ENCODE measurements around the gene EHMT1.
"Not testable (repeated sequence)": the region's sequence is repeated elsewhere in the genome, so short reads cannot be mapped to it uniquely, and the experiment has no call there.

The EHMT1 gene

DNA sequence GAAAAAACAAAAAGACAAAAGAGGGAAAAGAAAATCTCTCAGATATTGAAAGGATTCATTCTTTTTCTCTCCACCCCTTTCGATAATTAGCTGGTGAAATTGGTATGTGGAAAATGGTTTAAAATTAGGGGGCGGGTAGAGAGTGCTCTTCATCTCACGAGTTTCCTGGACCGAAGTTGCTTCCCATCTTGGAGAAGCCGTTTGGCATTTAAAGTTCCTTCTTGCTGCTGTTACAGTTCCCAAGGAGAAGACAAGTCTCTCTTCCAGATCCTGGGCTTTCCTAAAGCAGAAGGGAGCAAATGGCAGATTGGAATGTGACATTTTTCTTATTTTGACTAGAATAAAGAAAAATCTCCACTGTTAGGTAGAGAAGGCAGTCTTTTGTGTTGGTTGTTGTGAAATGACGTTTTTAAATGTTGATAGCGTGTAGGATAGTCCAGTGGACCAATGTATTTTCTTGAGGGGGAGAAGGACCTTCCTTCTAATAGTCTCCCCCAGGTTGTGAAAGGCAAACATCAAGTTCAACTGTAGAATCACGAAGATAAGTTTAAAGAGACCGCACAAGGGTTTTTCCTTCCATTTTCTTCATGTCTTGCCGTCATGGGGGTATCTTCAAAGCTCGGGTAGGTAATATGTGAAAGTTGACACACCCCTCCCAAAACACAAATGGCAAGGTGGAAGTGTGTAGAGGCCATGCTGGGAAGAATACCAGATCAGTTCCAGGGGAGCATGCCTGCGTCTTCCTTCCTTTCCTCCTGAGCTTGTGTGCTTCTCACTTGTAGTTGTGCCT is 77.5 kb downstream of the EHMT1 start:
- no peak for DNase-seq

DNA sequence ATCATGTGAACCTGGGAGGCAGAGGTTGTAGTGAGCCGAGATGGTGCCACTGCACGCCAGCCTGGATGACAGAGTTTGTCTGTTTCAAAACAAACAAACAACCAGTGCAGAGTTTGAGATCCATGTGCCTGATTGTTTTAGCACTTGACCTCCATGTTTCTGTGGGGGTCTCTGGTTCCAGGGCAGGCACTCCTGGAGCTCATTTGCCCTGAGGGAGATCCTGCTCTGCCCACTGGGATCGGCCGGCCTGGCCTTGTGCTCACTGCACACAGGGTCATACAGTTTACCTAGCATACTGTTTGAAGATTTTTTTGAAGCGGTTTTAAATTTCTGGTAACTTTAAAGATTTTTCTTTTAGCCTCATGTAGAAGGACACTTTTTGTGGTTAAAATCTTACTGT is 78.4 kb downstream of the EHMT1 start:
- DNase-seq: no peak

DNA sequence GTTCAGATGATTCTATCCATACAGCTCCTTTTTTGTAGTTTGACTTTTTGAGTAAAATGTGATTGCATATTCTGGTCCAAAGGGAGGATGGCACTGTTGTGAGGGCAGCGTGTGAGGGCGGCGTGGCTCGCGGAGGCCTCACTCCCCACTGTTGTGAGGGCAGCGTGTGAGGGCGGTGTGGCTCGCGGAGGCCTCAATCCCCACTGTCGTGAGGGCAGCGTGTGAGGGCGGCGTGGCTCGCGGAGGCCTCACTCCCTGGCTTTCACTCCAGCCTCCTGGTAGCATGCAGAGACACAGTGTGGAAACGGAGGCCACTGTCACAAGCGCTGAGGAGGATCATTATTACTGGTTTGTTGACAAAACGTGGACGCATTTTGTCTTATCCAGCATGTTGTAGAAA is 79.0 kb downstream of the EHMT1 start:
- DNase-seq: no peak

DNA sequence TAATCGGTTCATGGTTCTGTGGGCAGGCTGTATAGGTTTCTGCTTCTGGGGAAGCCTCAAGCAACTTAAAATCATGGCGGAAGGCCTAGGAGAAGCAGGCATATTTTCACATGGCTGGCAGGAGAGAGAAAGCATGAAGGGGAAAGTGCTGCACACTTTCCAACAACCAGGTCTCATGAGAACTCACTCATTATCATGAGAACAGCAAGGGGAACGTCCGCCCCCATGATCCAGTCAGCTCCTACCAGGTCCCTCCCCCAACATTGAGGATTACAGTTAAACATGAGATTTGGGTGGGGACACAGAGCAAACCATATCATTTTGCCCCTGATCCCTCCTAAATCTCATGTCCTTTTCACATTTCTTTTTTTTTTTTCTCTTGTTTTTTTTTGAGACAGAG is 82.1 kb downstream of the EHMT1 start:
- no peak for DNase-seq

DNA sequence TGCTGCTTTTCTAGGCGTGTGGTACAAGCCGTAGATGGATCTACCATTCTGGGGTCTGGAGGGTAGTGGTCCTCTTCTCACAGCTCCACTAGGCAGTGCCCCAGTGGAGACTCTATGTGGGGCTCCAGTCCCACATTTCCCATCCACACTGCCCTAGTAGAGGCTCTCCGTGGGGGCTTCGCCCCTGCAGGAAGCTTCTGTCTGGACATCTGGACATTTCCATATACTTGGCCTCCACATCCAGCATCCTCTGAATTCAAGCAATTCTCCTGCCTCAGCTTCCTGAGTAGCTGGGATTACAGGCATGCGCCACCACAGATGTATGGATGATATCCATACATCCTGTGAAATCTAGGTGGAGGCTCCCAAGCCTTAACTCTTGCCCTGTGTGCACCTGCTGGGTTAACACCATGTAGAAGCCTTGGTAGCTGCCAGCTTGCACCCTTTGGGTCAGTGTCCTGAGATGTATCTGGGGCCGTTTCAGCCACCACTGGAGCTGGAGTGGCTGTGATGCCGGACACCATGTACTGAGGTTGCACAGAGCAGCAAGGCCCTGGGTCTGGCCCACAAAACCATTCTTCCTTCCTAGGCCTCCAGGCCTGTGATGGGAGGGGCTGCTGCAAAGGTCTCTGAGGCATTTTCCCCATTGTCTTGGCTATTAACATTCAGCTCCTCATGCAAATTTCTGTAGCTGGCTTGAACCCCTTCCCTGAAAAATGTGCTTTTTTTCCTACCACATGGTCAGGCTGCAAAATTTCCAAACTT is 84.0 kb downstream of the EHMT1 start:
- DNase-seq: no peak

DNA sequence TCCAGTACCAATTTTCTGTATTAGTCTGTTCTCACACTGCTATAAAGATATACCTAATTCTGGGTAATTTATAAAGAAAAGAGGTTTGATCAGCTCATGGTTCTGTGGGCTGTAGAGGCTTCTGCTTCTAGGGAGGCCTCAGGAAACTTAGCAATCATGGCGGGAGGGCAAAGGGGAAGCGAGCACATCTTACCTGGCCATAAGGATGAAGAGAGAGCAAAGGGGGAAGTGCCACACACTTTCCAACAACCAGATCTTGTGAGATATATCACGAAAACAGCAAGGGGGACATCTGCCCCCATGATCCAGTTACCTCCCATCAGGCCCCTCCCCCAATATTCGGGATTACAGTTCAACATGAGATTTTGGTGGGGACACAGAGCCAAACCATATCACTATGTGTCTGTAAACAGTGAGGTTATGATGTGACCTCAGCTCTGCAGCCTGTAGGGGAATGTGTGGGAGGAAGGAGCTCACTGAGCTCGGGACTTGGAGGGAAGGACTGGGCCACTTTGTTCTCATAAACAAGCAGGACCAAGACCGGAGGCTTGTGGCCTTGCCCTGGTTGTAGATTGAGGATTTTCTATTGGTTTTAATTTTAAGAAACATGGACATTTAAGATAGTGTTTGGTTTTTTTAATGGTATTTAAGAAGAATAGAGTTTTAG is 85.2 kb downstream of the EHMT1 start:
- no peak for DNase-seq

DNA sequence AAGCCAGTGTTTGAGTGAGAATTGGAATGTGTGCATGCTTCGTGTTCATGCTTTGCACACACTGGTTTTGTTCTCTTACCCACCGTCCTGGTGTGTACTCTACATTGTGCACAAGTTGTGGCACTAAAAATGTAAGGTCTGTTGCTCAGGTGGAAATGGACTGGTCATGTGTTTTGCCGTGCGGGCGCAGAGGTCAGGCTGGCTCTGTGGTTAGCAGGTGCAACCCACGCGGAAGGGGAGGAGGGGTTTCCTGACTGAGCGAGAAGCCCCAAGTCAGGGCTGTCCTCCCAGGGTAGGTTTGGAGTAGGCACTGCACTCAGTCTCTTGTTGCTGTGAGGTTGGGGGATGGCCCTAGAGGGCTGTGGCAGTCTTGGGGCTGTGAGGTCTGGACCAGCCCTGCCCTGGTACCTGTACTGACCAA is 86.6 kb downstream of the EHMT1 start:
- no peak for DNase-seq

DNA sequence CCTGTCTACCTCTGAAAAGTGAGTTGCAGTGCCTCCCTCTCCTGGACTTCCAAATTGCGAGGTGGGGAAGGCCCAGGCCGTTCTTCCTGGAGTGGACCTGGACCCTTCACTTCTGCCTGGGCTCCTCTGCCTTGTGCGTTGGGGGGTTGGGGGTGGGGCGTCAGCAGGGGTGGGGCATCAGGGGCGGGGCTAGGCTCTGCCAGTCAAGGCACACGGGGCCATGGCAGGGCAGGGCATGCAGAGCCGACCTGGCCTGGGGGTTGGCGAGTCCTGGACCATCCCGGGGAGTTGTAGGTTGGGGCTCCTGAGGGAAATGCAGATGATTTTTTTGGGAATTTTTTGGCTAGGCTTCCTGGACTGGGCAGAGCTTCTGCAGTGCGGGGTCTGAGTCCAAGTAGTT is 87.1 kb downstream of the EHMT1 start:
- no peak for DNase-seq

DNA sequence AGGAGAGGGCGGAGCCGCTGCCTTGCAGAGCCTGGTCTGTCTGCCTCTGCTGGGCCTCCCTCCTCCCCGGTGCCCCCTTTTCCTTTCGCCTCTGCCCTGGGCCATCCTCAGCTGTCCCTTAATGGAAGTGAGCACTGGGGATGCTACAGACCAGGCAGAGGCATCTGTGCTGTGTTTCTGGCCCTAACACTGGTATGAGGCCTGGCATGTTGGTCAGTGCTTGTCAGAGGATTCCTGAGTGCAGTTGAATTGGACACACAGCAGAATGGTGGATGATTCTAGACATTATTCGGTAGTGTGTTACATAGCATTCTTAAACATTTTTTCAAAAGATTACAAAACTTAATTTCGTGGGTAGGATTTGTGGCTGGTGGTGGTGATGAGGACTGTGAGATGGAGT is 88.6 kb downstream of the EHMT1 start:
- DNase-seq: no peak

DNA sequence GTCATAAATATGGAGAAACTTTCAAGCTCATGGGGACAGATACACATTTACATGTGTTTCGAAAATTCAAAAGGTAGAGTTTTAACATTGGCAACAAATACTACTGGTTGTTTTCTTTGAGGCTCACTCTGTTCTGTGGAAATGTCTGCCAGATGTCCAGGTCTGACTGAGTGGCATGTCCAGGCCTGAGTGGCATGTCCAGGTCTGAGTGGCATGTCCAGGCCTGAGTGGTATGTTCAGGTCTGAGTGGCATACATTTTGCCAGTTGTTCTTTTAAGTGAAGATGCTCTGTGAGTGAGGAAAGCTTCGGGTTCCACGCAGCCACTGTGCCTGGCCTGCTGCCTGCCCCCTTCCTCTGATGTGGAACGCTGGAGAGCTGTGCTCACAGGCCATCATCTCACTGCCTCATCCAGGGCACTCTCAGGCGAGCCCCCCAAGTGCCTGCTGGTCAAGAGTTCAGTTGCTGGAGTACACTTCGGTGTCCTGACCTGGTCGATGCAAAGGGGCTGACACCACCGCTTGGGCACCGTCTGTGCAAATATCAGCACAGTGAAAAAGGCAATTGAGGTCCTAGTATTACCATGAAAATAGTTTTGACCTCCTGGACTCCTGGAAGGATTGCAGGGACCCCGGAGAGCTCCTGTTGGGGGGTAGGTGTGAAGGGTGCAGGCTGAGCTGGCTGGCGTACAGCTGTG is 89.9 kb downstream of the EHMT1 start:
- no peak for DNase-seq

DNA sequence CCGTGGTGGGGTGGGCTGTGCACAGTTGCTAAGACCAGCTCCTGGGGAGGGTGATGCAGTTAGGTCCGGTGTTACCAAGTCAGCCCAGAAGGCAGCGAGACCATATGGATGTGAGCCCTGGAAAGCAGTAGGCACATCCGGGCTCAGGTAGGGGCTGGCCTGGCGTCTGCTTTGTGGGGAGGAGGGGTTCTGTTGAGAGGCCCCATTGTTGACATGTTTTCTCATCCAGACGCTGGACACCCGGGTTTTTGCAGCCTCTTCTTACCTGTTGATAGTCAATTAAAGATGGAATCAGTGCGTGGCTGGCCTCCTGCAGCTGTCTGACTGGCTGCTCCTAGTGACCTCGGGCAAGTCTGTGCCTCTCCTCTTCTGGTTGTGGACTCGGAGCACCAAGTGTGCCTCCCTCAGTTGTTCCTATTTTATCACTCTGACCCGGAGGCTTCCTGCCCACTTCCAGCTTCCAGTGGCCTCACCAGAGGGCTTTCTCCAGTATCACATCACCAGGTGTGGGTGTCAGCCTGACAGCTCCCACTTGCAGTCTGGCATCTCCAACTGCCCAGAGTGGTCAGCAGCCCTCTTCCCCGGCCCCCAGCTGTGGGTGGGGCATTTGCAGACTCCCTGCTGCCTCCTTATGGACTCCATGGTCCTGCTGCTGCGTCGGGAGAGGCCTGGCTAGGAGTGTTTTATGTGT is 90.8 kb downstream of the EHMT1 start:
- no peak for DNase-seq

DNA sequence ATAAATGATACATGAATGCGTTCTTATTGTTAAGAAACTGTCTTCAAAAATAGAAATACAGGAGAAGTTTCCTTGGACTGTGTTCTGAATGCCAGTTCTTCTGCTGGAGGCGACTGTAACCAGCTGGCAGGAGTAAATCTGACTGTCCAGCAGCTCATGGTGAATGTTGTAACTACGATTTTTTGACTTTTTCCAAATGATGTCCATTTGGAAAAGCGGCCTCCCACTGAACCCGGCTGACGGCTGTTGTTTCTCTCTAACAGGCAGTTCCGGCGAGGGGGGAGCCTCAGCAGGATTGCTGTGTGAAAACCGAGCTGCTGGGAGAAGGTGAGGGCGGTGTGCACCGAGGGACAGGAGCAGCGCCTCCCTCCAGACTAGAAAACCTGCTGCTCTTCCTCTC is 91.9 kb downstream of the EHMT1 start:
- no peak for DNase-seq

DNA sequence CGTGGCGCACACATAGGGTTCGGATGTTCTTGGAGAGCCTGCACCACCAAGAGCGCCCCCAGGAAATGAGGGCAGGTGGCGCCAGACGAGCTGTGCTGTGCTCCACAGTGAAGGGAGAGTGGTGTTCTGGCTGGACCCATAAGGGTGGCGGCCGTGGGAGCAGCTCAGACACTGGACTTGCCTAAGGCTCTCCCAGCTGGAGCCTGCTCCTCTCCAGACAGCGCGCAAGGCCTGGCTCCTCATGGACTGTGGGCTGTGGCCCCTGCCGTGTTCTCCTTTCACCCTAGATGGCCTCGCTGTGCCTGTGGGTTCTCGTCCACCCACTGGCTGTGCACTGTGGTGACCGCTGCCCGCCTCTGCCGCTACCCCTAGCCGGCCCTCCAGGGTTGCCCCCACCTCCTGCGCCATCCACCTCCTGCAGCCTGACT is 92.9 kb downstream of the EHMT1 start:
- no peak for DNase-seq

DNA sequence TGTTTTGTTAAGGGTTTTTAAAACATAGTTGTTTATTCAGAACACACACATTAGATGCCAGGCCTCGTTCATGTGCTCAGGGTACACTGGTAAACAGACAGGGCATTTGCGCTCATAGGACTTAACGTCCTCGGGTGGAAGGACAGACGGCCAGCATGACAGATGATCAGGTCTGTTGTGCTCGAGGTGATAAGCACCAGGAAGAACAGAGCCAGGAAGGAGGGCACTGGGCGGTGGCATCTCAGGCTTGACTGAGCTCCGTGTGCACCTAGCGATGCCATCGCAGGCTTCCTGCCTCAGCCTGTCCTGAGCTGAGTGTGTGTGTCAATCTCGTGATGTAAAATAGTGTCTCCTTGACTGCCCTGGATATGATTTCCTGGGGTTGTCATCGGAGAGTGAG is 96.5 kb downstream of the EHMT1 start:
- DNase-seq: no peak

DNA sequence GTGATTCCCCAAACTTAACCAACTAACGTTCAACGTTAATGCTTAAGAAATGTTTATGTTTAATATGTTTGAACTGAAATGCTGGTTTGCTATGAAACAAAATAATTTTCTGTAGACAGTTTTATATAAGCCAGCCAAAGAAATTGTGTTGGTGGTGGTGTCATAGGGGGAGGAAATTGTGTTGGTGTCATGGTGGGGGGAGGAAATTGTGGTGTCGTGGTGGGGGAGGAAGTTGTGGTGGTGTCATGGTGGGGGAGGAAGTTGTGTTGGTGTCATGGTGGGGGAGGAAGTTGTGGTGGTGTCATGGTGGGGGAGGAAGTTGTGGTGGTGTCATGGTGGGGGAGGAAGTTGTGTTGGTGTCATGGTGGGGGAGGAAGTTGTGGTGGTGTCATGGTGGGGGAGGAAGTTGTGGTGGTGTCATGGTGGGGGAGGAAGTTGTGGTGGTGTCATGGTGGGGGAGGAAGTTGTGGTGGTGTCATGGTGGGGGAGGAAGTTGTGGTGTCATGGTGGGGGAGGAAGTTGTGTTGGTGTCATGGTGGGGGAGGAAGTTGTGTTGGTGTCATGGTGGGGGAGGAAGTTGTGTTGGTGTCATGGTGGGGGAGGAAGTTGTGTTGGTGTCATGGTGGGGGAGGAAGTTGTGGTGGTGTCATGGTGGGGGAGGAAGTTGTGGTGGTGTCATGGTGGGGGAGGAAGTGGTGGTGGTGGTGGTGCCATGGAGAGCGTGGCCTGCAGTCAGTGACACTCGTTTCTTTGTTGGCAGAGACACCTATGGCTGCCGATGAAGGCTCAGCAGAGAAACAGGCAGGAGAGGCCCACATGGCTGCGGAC is 97.3 kb downstream of the EHMT1 start:
- not testable (repeated sequence) for DNase-seq

DNA sequence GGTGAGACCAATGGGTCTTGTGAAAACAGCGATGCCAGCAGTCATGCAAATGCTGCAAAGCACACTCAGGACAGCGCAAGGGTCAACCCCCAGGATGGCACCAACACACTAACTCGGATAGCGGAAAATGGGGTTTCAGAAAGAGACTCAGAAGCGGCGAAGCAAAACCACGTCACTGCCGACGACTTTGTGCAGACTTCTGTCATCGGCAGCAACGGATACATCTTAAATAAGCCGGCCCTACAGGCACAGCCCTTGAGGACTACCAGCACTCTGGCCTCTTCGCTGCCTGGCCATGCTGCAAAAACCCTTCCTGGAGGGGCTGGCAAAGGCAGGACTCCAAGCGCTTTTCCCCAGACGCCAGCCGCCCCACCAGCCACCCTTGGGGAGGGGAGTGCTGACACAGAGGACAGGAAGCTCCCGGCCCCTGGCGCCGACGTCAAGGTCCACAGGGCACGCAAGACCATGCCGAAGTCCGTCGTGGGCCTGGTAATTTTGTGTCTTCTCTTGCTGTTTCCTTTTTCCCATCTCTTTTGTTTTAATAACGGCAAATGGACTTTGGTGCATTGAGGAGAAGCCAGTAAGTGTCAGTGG is 98.0 kb downstream of the EHMT1 start:
- DNase-seq: no peak

DNA sequence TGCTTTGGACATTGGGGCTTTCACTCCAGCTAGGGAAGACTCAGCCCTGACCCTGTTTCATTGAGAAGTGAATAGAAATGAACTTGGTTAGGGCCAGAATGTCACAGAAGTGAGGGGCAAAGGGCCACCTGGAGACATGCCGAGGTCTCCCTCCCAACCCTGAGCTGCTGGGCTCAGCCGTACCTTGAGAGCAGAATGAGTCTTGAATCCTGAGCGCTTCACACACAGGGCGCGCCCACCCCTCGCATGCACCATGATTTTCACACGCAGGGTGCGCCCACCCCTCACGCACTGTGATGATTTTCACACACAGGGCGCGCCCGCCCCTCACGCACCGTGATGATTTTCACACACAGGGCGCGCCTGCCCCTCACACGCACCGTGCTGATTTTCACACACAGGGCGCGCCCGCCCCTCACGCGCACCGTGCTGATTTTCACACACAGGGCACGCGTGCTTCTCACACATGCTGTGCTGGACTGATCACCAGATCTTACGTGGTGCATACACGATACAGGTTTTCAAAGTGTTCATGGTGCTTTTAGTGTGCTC is 99.0 kb downstream of the EHMT1 start:
- DNase-seq: no peak

DNA sequence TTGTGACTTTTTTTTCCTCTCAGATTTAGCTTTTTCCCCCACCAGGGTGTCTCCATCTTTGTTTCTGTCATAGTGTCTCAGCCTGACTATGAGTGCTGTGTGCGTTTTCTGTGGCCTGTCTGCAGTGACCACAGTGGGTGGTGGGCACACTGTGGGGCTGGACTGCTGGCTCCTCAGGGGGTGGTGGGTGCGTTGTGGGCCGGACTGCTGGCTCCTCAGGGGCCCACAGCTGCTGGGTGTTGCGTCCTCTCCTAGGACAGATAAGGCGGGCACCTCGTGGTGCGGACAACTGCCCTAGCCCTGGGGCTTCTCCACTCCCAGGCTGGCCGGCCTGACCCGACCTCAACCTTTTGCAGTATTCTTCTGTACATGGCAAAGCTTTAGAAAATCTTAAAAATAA is 100.4 kb downstream of the EHMT1 start:
- DNase-seq: no peak

DNA sequence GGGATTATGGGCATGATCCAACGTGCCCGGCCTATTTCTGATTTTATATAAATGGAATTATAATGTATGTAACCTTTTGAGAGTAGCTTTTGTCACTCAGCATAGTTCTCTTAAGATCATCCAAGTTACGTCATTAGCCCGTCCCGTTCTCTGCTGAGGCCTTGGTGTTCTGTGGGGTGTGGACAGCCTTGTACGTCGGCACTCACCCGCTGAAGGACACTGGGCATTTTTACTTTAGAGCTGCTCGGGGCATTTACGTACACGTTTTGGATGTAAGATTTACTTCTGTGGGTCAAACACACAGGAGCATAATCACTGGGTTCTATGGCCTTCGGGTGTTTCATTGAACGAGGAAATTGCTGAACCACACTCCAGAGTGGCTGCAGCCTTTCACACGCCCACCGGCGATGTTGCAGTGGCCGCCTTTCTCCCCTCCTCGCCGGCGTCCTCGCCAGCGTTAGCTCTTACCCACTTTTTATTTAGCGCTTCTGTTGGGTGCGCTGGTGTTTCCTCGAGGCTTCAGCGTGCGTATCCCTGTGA is 101.8 kb downstream of the EHMT1 start:
- no peak for DNase-seq

DNA sequence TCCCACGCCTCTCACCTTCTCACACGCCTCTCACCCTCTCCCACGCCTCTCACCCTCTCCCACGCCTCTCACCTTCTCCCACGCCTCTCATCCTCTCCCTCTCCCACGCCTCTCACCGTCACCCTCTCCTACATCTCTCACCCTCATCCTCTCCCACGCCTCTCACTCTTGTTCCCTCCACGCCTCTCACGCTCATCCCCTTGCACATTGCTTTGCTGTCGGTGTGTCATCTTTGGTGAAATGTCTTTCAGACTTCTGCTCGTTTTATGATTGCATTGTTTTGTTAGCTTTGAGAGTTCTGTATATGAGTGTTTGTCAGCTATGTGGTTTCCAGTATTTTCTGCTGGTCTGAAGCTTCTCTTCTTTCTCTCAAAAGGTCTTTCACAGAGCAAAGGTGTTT is 102.7 kb downstream of the EHMT1 start:
- DNase-seq: no peak

DNA sequence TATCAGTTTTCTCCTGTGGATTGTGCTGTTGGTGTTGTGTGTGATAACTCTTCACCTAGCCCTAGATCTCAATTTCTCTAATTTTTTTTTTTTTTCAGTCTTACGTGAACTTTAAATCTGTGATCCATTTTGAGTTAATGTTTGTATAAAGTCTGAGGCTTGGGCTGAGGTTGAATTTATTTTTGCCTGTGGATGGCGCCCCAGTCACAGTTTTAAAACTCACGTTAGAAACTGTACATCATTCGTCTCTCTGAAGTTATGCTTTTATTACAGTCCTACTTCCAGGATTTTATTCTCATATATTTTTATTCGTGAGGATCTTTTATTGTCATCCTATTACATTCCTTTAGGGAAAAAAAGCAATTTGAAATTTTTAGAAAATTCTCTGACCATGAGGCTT is 103.1 kb downstream of the EHMT1 start:
- DNase-seq: no peak
